HL-60/S4 treated with retinoic acid at 250 ng/mL for 4 days and 3 days (cell line): ENCODE data around the gene ITIH6.
"Not testable (repeated sequence)": the region's sequence is repeated elsewhere in the genome, so short reads cannot be mapped to it uniquely, and the experiment has no call there.

Experiments used
- in situ Hi-C: fragments of 300-500 bp; cut with MboI; formaldehyde crosslinking; loops from 2 replicates; pipeline ENCODE4 v1.7.0; 2022; ENCODE audit warnings: low sequenced_read_pairs

ITIH6 gene

GRCh38 chrX:54807524-54808108 is 9.6 kb upstream of the ITIH6 start, which contains the start of gene MAGED2:
MAGED2 (plus strand) TSS chrX:54807745; CDS start chrX:54809332, 1,587 bp downstream.
- in situ Hi-C loops, result no loop called here

- in situ Hi-C loops, result no loop called here
These were observed 991 bp upstream of the ITIH6 start for GRCh38 chrX:54799046-54799445.

GRCh38 chrX:54794795-54795194 is 3.3 kb downstream of the ITIH6 start:
- in situ Hi-C loops, result no loop called here

- in situ Hi-C loops, result no loop called here
These were observed 4.0 kb downstream of the ITIH6 start for GRCh38 chrX:54794028-54794427.

GRCh38 chrX:54789405-54789804 is 8.7 kb downstream of the ITIH6 start:
- in situ Hi-C loops, result not testable (repeated sequence)

GRCh38 chrX:54788446-54788845 is 9.6 kb downstream of the ITIH6 start:
- in situ Hi-C loops, result no loop called here

- in situ Hi-C loops, result no loop called here
These were observed 11.1 kb downstream of the ITIH6 start for GRCh38 chrX:54786967-54787366.

GRCh38 chrX:54785901-54786300 is 12.2 kb downstream of the ITIH6 start:
- in situ Hi-C loops, result no loop called here

- in situ Hi-C loops, result no loop called here
These were observed 20.9 kb downstream of the ITIH6 start for GRCh38 chrX:54776987-54777672.

- in situ Hi-C loops, result no loop called here
These were observed 22.0 kb downstream of the ITIH6 start for GRCh38 chrX:54776061-54776460.

GRCh38 chrX:54774391-54775094 is 23.5 kb downstream of the ITIH6 start:
- in situ Hi-C loops, result not testable (repeated sequence)

- in situ Hi-C loops, result no loop called here
These were observed 39.7 kb downstream of the ITIH6 start for GRCh38 chrX:54758114-54759055.

- in situ Hi-C loops, result no loop called here
These were observed 43.2 kb downstream of the ITIH6 start for GRCh38 chrX:54754854-54755253.

GRCh38 chrX:54748626-54749025 is 49.4 kb downstream of the ITIH6 start:
- in situ Hi-C loops, result no loop called here

- in situ Hi-C loops, result no loop called here
These were observed 50.2 kb downstream of the ITIH6 start for GRCh38 chrX:54747733-54748393.

GRCh38 chrX:54746928-54747327 is 51.1 kb downstream of the ITIH6 start:
- in situ Hi-C loops, result no loop called here

- in situ Hi-C loops, result no loop called here
These were observed 52.4 kb downstream of the ITIH6 start for GRCh38 chrX:54745676-54746075.

- in situ Hi-C loops, result not testable (repeated sequence)
These were observed 59.5 kb downstream of the ITIH6 start for GRCh38 chrX:54738567-54738966.

- in situ Hi-C loops, result not testable (repeated sequence)
These were observed 61.6 kb downstream of the ITIH6 start for GRCh38 chrX:54736298-54736942.

GRCh38 chrX:54721424-54721823 is 76.6 kb downstream of the ITIH6 start:
- in situ Hi-C loops, result no loop called here
